ENCODE results near the gene MSI2. TPM values are rescaled to one million over a fixed set of nuclear protein-coding genes. Genes with fewer than 3 reads are reported as not detected.
A peak's percentile ranks its signal among the peaks of the same experiment; 100 is the strongest.

The MSI2 gene
- total RNA-seq, 1 donor from 2014 or later: 181 TPM

- Mint-ChIP-seq H3K9me3 (peaks cover 12% of the 10 kb centered on the region), H3K4me1 (ENCODE audit: low read depth) (peaks cover 13% of the 10 kb centered on the region), H3K27me3 (ENCODE audit: low read depth) (no peaks in the 10 kb centered on the region), H3K36me3 (ENCODE audit: low read depth) (peaks cover 35% of the 10 kb centered on the region), H3K27ac (no peak overlapping the region), H3K4me3 (ENCODE audit: low read depth) (no peak overlapping the region)
- intact Hi-C loops (cut with micrococcal nuclease): no loop called here
- no peak for DNase-seq (ENCODE audit: low spot score)
Measured at GRCh38 chr17:57379895-57380434, 123.6 kb downstream of the MSI2 start.

- H3K4me1 Mint-ChIP-seq (ENCODE audit: low read depth): peaks cover 13% of the 10 kb centered on the region
- H3K4me3 Mint-ChIP-seq (ENCODE audit: low read depth): no peak overlapping the region
- peaks cover 26% of the 10 kb centered on the region for H3K9me3 Mint-ChIP-seq
- intact Hi-C loops (cut with micrococcal nuclease): no loop called here
- H3K27ac Mint-ChIP-seq: no peak overlapping the region
- H3K36me3 Mint-ChIP-seq (ENCODE audit: low read depth): peaks cover 43% of the 10 kb centered on the region
- H3K27me3 Mint-ChIP-seq (ENCODE audit: low read depth): no peaks in the 10 kb centered on the region
- DNase-seq (ENCODE audit: low spot score): no peak
Measured at GRCh38 chr17:57381498-57381897, 125.2 kb downstream of the MSI2 start.

- intact Hi-C loops (cut with micrococcal nuclease): no loop called here
- H3K27me3 Mint-ChIP-seq (ENCODE audit: low read depth): no peaks in the 10 kb centered on the region
- H3K9me3 Mint-ChIP-seq: peaks cover 47% of the 10 kb centered on the region
- H3K36me3 Mint-ChIP-seq (ENCODE audit: low read depth): peaks cover 66% of the 10 kb centered on the region
- DNase-seq (ENCODE audit: low spot score): no peak
- H3K27ac Mint-ChIP-seq: no peak overlapping the region
- H3K4me3 Mint-ChIP-seq (ENCODE audit: low read depth): no peak overlapping the region
- H3K4me1 Mint-ChIP-seq (ENCODE audit: low read depth): peaks cover 11% of the 10 kb centered on the region
Measured at GRCh38 chr17:57384219-57384618, 127.9 kb downstream of the MSI2 start.

- Mint-ChIP-seq H3K4me3 (ENCODE audit: low read depth) (no peak overlapping the region), H3K27ac (no peak overlapping the region), H3K36me3 (ENCODE audit: low read depth) (peaks cover 72% of the 10 kb centered on the region), H3K4me1 (ENCODE audit: low read depth) (peaks cover 9% of the 10 kb centered on the region), H3K27me3 (ENCODE audit: low read depth) (no peaks in the 10 kb centered on the region), H3K9me3 (peaks cover 47% of the 10 kb centered on the region)
- DNase-seq (ENCODE audit: low spot score): no peak
- intact Hi-C loops (cut with micrococcal nuclease): no loop called here
Measured at GRCh38 chr17:57385975-57386374, 129.7 kb downstream of the MSI2 start.

GRCh38 chr17:57387575-57387974 is 131.3 kb downstream of the MSI2 start:
- H3K9me3 Mint-ChIP-seq: peaks cover 50% of the 10 kb centered on the region
- no peak overlapping the region for H3K27ac Mint-ChIP-seq
- no peaks in the 10 kb centered on the region for H3K27me3 Mint-ChIP-seq (ENCODE audit: low read depth)
- H3K4me1 Mint-ChIP-seq (ENCODE audit: low read depth): peaks cover 3% of the 10 kb centered on the region
- no peak overlapping the region for H3K4me3 Mint-ChIP-seq (ENCODE audit: low read depth)
- peaks cover 78% of the 10 kb centered on the region for H3K36me3 Mint-ChIP-seq (ENCODE audit: low read depth)
- intact Hi-C loops (cut with micrococcal nuclease): no loop called here
- DNase-seq (ENCODE audit: low spot score): no peak

GRCh38 chr17:57388131-57388725 is 131.9 kb downstream of the MSI2 start:
- H3K27ac Mint-ChIP-seq: no peak overlapping the region
- intact Hi-C loops (cut with micrococcal nuclease): no loop called here

GRCh38 chr17:57389473-57389872 is 133.2 kb downstream of the MSI2 start:
- H3K4me3 Mint-ChIP-seq (ENCODE audit: low read depth): no peak overlapping the region

More at GRCh38 chr17:57388131-57388725, 131.9 kb downstream of the MSI2 start:
- Mint-ChIP-seq H3K4me1 (ENCODE audit: low read depth) (peaks cover 3% of the 10 kb centered on the region), H3K27me3 (ENCODE audit: low read depth) (no peaks in the 10 kb centered on the region), H3K4me3 (ENCODE audit: low read depth) (no peak overlapping the region), H3K36me3 (ENCODE audit: low read depth) (peaks cover 80% of the 10 kb centered on the region), H3K9me3 (peaks cover 57% of the 10 kb centered on the region)
- no peak for DNase-seq (ENCODE audit: low spot score)

GRCh38 chr17:57391076-57391825 is 134.9 kb downstream of the MSI2 start:
- no peaks in the 10 kb centered on the region for H3K27me3 Mint-ChIP-seq (ENCODE audit: low read depth)
- intact Hi-C loops (cut with micrococcal nuclease): no loop called here
- DNase-seq (ENCODE audit: low spot score): no peak
- no peak overlapping the region for H3K27ac Mint-ChIP-seq
- H3K9me3 Mint-ChIP-seq: peaks cover 35% of the 10 kb centered on the region
- H3K4me3 Mint-ChIP-seq (ENCODE audit: low read depth): no peak overlapping the region
- H3K4me1 Mint-ChIP-seq (ENCODE audit: low read depth): peaks cover 11% of the 10 kb centered on the region
- peaks cover 80% of the 10 kb centered on the region for H3K36me3 Mint-ChIP-seq (ENCODE audit: low read depth)

More at GRCh38 chr17:57389473-57389872, 133.2 kb downstream of the MSI2 start:
- no peaks in the 10 kb centered on the region for H3K27me3 Mint-ChIP-seq (ENCODE audit: low read depth)
- intact Hi-C loops (cut with micrococcal nuclease): no loop called here
- no peak overlapping the region for H3K27ac Mint-ChIP-seq
- peaks cover 53% of the 10 kb centered on the region for H3K9me3 Mint-ChIP-seq
- peaks cover 84% of the 10 kb centered on the region for H3K36me3 Mint-ChIP-seq (ENCODE audit: low read depth)
- no peak for DNase-seq (ENCODE audit: low spot score)
- peaks cover 3% of the 10 kb centered on the region for H3K4me1 Mint-ChIP-seq (ENCODE audit: low read depth)

GRCh38 chr17:57391857-57392471 is 135.6 kb downstream of the MSI2 start:
- Mint-ChIP-seq H3K4me1 (ENCODE audit: low read depth) (peaks cover 11% of the 10 kb centered on the region), H3K9me3 (peaks cover 29% of the 10 kb centered on the region), H3K36me3 (ENCODE audit: low read depth) (peaks cover 72% of the 10 kb centered on the region), H3K4me3 (ENCODE audit: low read depth) (no peak overlapping the region), H3K27ac (no peak overlapping the region), H3K27me3 (ENCODE audit: low read depth) (no peaks in the 10 kb centered on the region)
- intact Hi-C loops (cut with micrococcal nuclease): no loop called here
- no peak for DNase-seq (ENCODE audit: low spot score)

- H3K9me3 Mint-ChIP-seq: peaks cover 15% of the 10 kb centered on the region
- DNase-seq (ENCODE audit: low spot score): no peak
- intact Hi-C loops (cut with micrococcal nuclease): no loop called here
- H3K4me1 Mint-ChIP-seq (ENCODE audit: low read depth): peaks cover 10% of the 10 kb centered on the region
- no peaks in the 10 kb centered on the region for H3K27me3 Mint-ChIP-seq (ENCODE audit: low read depth)
- peaks cover 58% of the 10 kb centered on the region for H3K36me3 Mint-ChIP-seq (ENCODE audit: low read depth)
- H3K4me3 Mint-ChIP-seq (ENCODE audit: low read depth): no peak overlapping the region
- no peak overlapping the region for H3K27ac Mint-ChIP-seq
Measured at GRCh38 chr17:57393368-57393767, 137.0 kb downstream of the MSI2 start.

- DNase-seq (ENCODE audit: low spot score): no peak
- peaks cover 14% of the 10 kb centered on the region for H3K4me1 Mint-ChIP-seq (ENCODE audit: low read depth)
- no peak overlapping the region for H3K4me3 Mint-ChIP-seq (ENCODE audit: low read depth)
- intact Hi-C loops (cut with micrococcal nuclease): no loop called here
- H3K36me3 Mint-ChIP-seq (ENCODE audit: low read depth): peaks cover 49% of the 10 kb centered on the region
- no peak overlapping the region for H3K27ac Mint-ChIP-seq
- H3K27me3 Mint-ChIP-seq (ENCODE audit: low read depth): no peaks in the 10 kb centered on the region
- H3K9me3 Mint-ChIP-seq: peaks cover 12% of the 10 kb centered on the region
Measured at GRCh38 chr17:57394375-57394774, 138.1 kb downstream of the MSI2 start.

GRCh38 chr17:57395721-57396321 is 139.5 kb downstream of the MSI2 start:
- H3K36me3 Mint-ChIP-seq (ENCODE audit: low read depth): peaks cover 50% of the 10 kb centered on the region
- no peak for DNase-seq (ENCODE audit: low spot score)
- H3K27me3 Mint-ChIP-seq (ENCODE audit: low read depth): no peaks in the 10 kb centered on the region
- peaks cover 14% of the 10 kb centered on the region for H3K4me1 Mint-ChIP-seq (ENCODE audit: low read depth)
- no peak overlapping the region for H3K4me3 Mint-ChIP-seq (ENCODE audit: low read depth)
- intact Hi-C loops (cut with micrococcal nuclease): no loop called here
- peaks cover 12% of the 10 kb centered on the region for H3K9me3 Mint-ChIP-seq
- H3K27ac Mint-ChIP-seq: peak overlapping the region; percentile 27

Measured in activated T-helper 2 cell treated with anti-CD3 and anti-CD28 coated beads, Interferon-gamma antibody, Interleukin-2, Interleukin-4, amounts not matched to agents 10 μg/mL and 5 μg/mL and 100 μg/mL, durations not matched to agents 14 hours and 24 hours and 36 hours (primary cell).